ENCODE results near the gene SYCE3. TPM values are rescaled to one million over a fixed set of nuclear protein-coding genes. Genes with fewer than 3 reads are reported as not detected.

SYCE3 gene
- polyA plus RNA-seq, 1 experiment: not detected

- DNase-seq (ENCODE audit: low read depth): no peak
- ChIA-PET POLR2A (no interaction called here), CTCF (interaction anchor here (0.9 kb wide), 1 partner anchor 10 kb away, joined by 3 read pairs; no protein-coding TSS in a partner anchor)
- Histone ChIP-seq H3K4me3 (ENCODE audit: low read depth, low read length) (no peak overlapping the region), H3K36me3 (ENCODE audit: control insufficient read depth, insufficient read depth, low read length) (no peaks in the 10 kb centered on the region), H3K27me3 (ENCODE audit: control insufficient read depth, insufficient read depth, low read length) (peaks cover 34% of the 10 kb centered on the region)
- TF ChIP-seq CTCF (IDR thresholded peaks at IDR 0.05; ENCODE audit: insufficient read depth, low read depth, low read length): no peak
Measured at GRCh38 chr22:50604256-50605001, 41.7 kb upstream of the SYCE3 start.

- CTCF ChIA-PET: interaction anchor here (0.9 to 1.1 kb wide), 2 partner anchors 11 to 40 kb away, joined by 3 read pairs; no protein-coding TSS in a partner anchor
- Histone ChIP-seq H3K4me3 (ENCODE audit: low read depth, low read length) (no peak overlapping the region), H3K36me3 (ENCODE audit: control insufficient read depth, insufficient read depth, low read length) (no peaks in the 10 kb centered on the region), H3K27me3 (ENCODE audit: control insufficient read depth, insufficient read depth, low read length) (peaks cover 34% of the 10 kb centered on the region)
- POLR2A ChIA-PET: no interaction called here
- DNase-seq (ENCODE audit: low read depth): no peak
- no peak for TF ChIP-seq CTCF (IDR thresholded peaks at IDR 0.05; ENCODE audit: insufficient read depth, low read depth, low read length)
Measured at GRCh38 chr22:50603511-50604255, 41.0 kb upstream of the SYCE3 start.

GRCh38 chr22:50602338-50602700, 39.6 kb upstream of the SYCE3 start:
- DNase-seq (ENCODE audit: low read depth): no peak

GRCh38 chr22:50601669-50602337, 39.1 kb upstream of the SYCE3 start:
- H3K4me3 ChIP-seq (ENCODE audit: low read depth, low read length): no peak overlapping the region
- ChIA-PET POLR2A (no interaction called here), CTCF (interaction anchor here (0.9 to 1.9 kb wide), 3 partner anchors 10 to 33 kb away, joined by 3 to 10 read pairs (median 5); no protein-coding TSS in a partner anchor)
- H3K27me3 ChIP-seq (ENCODE audit: control insufficient read depth, insufficient read depth, low read length): peaks cover 32% of the 10 kb centered on the region
- DNase-seq (ENCODE audit: low read depth): no peak
- no peak for TF ChIP-seq CTCF (IDR thresholded peaks at IDR 0.05; ENCODE audit: insufficient read depth, low read depth, low read length)
- H3K36me3 ChIP-seq (ENCODE audit: control insufficient read depth, insufficient read depth, low read length): no peaks in the 10 kb centered on the region

More at GRCh38 chr22:50602338-50602700, 39.6 kb upstream of the SYCE3 start:
- peaks cover 34% of the 10 kb centered on the region for H3K27me3 ChIP-seq (ENCODE audit: control insufficient read depth, insufficient read depth, low read length)
- POLR2A ChIA-PET: no interaction called here
- CTCF ChIA-PET: interaction anchor here (0.9 to 1.9 kb wide), 3 partner anchors 10 to 32 kb away, joined by 3 to 10 read pairs (median 5); no protein-coding TSS in a partner anchor
- H3K4me3 ChIP-seq (ENCODE audit: low read depth, low read length): no peak overlapping the region
- no peaks in the 10 kb centered on the region for H3K36me3 ChIP-seq (ENCODE audit: control insufficient read depth, insufficient read depth, low read length)
- TF ChIP-seq CTCF (IDR thresholded peaks at IDR 0.05; ENCODE audit: insufficient read depth, low read depth, low read length): no peak

Measured in BJ (cell line).